Suprapubic skin (tissue), 4 donors: Measurements from ENCODE around the gene CRHR2. TPM values are rescaled to one million over a fixed set of nuclear protein-coding genes. Genes with fewer than 3 reads are reported as not detected.

Source experiments
- DNase-seq, 2 donors: peaks; one replicate each; pipeline ENCODE4 v3.0.0-alpha.2; 2019; ENCODE audit warnings: low spot score in 2 of 2
- H3K27ac ChIP-seq: fragments of 200-600 bp; sonication (generic); one replicate; pipeline ENCODE4 v1.5.1; 2019
- H3K27me3 ChIP-seq: fragments of 200-600 bp; sonication (generic); one replicate; pipeline ENCODE4 v1.5.1; 2019
- H3K36me3 ChIP-seq: fragments of 200-600 bp; sonication (generic); one replicate; pipeline ENCODE4 v1.5.1; 2019
- H3K4me1 ChIP-seq: fragments of 200-600 bp; sonication (generic); one replicate; pipeline ENCODE4 v1.5.1; 2019
- H3K4me3 ChIP-seq: fragments of 200-600 bp; sonication (generic); one replicate; pipeline ENCODE4 v1.5.1; 2019; ENCODE audit warnings: mild to moderate bottlenecking
- H3K9me3 ChIP-seq: fragments of 200-600 bp; sonication (generic); one replicate; pipeline ENCODE4 v1.5.1; 2019
- EP300 ChIP-seq: sonication (generic); formaldehyde crosslinking; IDR thresholded peaks from one replicate; pipeline ENCODE4 v1.6.1; 2017; ENCODE audit warnings: antibody characterized with exemption
- POLR2A ChIP-seq, 2 donors: fragments of 450-650 bp; IDR thresholded peaks; one replicate each; pipeline ENCODE4 v1.6.1; 2017; ENCODE audit warnings: antibody characterized with exemption in 2 of 2, mild to moderate bottlenecking in 2 of 2, moderate library complexity in 2 of 2
- POLR2AphosphoS5 ChIP-seq, 3 donors: sonication (generic); formaldehyde crosslinking; IDR thresholded peaks; one replicate each; pipeline ENCODE4 v1.6.1; 2017; ENCODE audit warnings: antibody characterized with exemption in 3 of 3
- WGBS: methylation state at CpG from one replicate; pipeline ENCODE4 v1.1.5; 2018; 5-methylcytosine and 5-hydroxymethylcytosine counted together
- total RNA-seq, 4 donors: library from RNA; depleted of rRNA; stranded (reverse); fragments of >200 nt; gene quantifications; one replicate each; pipeline ENCODE4 v1.1.0, GENCODE V29; 2016
- TF ChIP-seq, protein P1 (sequence below), 2 donors: fragments of 200-600 bp in 1 of 2; fragments of 450-650 bp in 1 of 2; sonication (generic) in 1 of 2; IDR thresholded peaks; one replicate each; pipeline ENCODE4 v1.5.1; 2016 to 2019; ENCODE audit warnings: antibody characterized with exemption in 2 of 2, mild to moderate bottlenecking in 1 of 2, moderate library complexity in 1 of 2

The CRHR2 gene
- total RNA-seq, 4 donors from 2014 or later, result 0.55 TPM; not detected in 3

GRCh38 chr7:30728591-30729100, 46.4 kb upstream of the CRHR2 start:
- TF ChIP-seq, protein P1, sequence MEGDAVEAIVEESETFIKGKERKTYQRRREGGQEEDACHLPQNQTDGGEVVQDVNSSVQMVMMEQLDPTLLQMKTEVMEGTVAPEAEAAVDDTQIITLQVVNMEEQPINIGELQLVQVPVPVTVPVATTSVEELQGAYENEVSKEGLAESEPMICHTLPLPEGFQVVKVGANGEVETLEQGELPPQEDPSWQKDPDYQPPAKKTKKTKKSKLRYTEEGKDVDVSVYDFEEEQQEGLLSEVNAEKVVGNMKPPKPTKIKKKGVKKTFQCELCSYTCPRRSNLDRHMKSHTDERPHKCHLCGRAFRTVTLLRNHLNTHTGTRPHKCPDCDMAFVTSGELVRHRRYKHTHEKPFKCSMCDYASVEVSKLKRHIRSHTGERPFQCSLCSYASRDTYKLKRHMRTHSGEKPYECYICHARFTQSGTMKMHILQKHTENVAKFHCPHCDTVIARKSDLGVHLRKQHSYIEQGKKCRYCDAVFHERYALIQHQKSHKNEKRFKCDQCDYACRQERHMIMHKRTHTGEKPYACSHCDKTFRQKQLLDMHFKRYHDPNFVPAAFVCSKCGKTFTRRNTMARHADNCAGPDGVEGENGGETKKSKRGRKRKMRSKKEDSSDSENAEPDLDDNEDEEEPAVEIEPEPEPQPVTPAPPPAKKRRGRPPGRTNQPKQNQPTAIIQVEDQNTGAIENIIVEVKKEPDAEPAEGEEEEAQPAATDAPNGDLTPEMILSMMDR (IDR thresholded peaks at IDR 0.05), result no peak
- Histone ChIP-seq H3K4me1 (no peaks in the 10 kb centered on the region), H3K36me3 (no peaks in the 10 kb centered on the region), H3K27me3 (peaks cover 11% of the 10 kb centered on the region), H3K27ac (no peak overlapping the region), H3K4me3 (no peak overlapping the region), H3K9me3 (no peaks in the 10 kb centered on the region)
- no peak for DNase-seq
- 75% methylated on average over 6 of the region's 6 CpGs for WGBS

- WGBS, result 68% methylated on average over 8 of the region's 8 CpGs
- H3K27ac ChIP-seq, result no peak overlapping the region
- H3K4me1 ChIP-seq, result no peaks in the 10 kb centered on the region
- no peaks in the 10 kb centered on the region for H3K9me3 ChIP-seq
- H3K27me3 ChIP-seq, result peaks cover 11% of the 10 kb centered on the region
- no peaks in the 10 kb centered on the region for H3K36me3 ChIP-seq
- TF ChIP-seq POLR2AphosphoS5 (IDR thresholded peaks at IDR 0.05), result no peak
- no peak for TF ChIP-seq POLR2A (IDR thresholded peaks at IDR 0.05)
- TF ChIP-seq, protein P1 (IDR thresholded peaks at IDR 0.05), result no peak
- TF ChIP-seq EP300, result no peak
- no peak for DNase-seq
- no peak overlapping the region for H3K4me3 ChIP-seq
These were observed 45.0 kb upstream of the CRHR2 start for GRCh38 chr7:30727061-30727945.

GRCh38 chr7:30726296-30727006, 44.2 kb upstream of the CRHR2 start:
- no peak for TF ChIP-seq POLR2A (IDR thresholded peaks at IDR 0.05)
- TF ChIP-seq, protein P1 (IDR thresholded peaks at IDR 0.05), result no peak
- TF ChIP-seq EP300, result no peak
- no peak for TF ChIP-seq POLR2AphosphoS5 (IDR thresholded peaks at IDR 0.05)
- Histone ChIP-seq H3K27me3 (peaks cover 6% of the 10 kb centered on the region), H3K4me1 (no peaks in the 10 kb centered on the region), H3K36me3 (no peaks in the 10 kb centered on the region), H3K4me3 (no peak overlapping the region), H3K9me3 (no peaks in the 10 kb centered on the region), H3K27ac (no peak overlapping the region)
- 93% methylated on average over 7 of the region's 7 CpGs for WGBS
- DNase-seq, result no peak

DNA sequence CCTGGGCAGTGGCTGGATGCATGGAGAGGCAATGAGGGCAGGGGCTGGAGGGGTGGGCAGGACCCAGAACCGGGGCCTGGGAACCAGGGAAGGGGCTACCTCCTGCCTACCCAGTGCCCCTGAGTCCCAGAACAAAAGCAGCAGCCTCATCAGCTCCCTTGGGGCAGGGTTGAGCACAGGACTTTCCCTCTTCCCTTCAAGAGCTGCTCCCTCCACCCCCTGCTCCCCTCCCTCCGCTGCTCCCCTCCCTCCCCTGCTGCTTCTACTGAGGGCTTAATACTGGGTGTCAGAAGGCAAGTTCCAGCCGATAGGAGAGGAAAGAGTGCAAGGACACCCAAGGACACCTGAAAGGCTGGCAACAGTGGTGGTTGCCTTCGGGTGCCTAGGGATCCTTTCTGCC, 41.5 kb upstream of the CRHR2 start:
- TF ChIP-seq EP300 (no peak), POLR2A (IDR thresholded peaks at IDR 0.05) (no peak), POLR2AphosphoS5 (IDR thresholded peaks at IDR 0.05) (no peak)
- TF ChIP-seq, protein P1 (IDR thresholded peaks at IDR 0.05), result no peak
- no peaks in the 10 kb centered on the region for H3K9me3 ChIP-seq
- no peaks in the 10 kb centered on the region for H3K4me1 ChIP-seq
- H3K27me3 ChIP-seq, result no peaks in the 10 kb centered on the region
- WGBS, result 77% methylated on average over 4 of the region's 4 CpGs
- no peaks in the 10 kb centered on the region for H3K36me3 ChIP-seq
- no peak overlapping the region for H3K4me3 ChIP-seq
- no peak overlapping the region for H3K27ac ChIP-seq
- no peak for DNase-seq

DNA sequence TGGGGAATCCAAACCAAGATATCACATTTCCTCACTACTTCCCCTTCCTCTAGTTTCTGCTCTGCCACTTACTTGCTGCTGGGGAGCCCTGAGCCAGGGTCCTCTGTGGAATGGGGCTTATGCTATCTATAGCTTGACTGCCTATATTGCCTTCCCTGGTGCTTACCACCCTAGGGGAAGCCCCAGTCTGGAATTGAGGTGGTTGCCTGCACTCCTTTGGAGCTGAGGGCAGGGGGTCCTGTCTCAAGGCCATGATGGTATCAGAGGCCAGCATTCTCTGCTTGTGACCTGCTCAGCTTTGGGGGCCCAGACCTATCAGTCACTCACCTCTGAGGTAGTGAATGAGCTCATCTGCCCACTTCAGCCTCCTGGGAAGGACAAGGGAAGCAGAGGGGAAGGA, 40.4 kb upstream of the CRHR2 start:
- no peak for DNase-seq
- Histone ChIP-seq H3K4me1 (no peaks in the 10 kb centered on the region), H3K4me3 (no peak overlapping the region), H3K27me3 (no peaks in the 10 kb centered on the region), H3K27ac (no peak overlapping the region), H3K36me3 (no peaks in the 10 kb centered on the region), H3K9me3 (peaks cover 5% of the 10 kb centered on the region)
- TF ChIP-seq, protein P1 (IDR thresholded peaks at IDR 0.05), result no peak
- TF ChIP-seq POLR2AphosphoS5 (IDR thresholded peaks at IDR 0.05) (no peak), POLR2A (IDR thresholded peaks at IDR 0.05) (no peak), EP300 (no peak)
